ENCODE measurements around the gene RAB6B.

Gene RAB6B

GRCh38 chr3:133895208-133896001 is at the start of gene RAB6B:
RAB6B (minus strand) TSS chr3:133895882; CDS start chr3:133895466, 416 bp downstream.
- DNase-seq: no peak

- DNase-seq: no peak
These were observed 49.1 kb upstream of the RAB6B start for GRCh38 chr3:133944641-133945380.

GRCh38 chr3:133944181-133944580 is 48.5 kb upstream of the RAB6B start:
- no peak for DNase-seq

- no peak for DNase-seq
These were observed 48.0 kb upstream of the RAB6B start for GRCh38 chr3:133943639-133944141.

GRCh38 chr3:133943031-133943535 is 47.4 kb upstream of the RAB6B start:
- DNase-seq: no peak

GRCh38 chr3:133941415-133941821 is 45.7 kb upstream of the RAB6B start:
- DNase-seq: no peak

- no peak for DNase-seq
These were observed 44.9 kb upstream of the RAB6B start for GRCh38 chr3:133940536-133940935.

- DNase-seq: no peak
These were observed 43.8 kb upstream of the RAB6B start for GRCh38 chr3:133939463-133939835.

GRCh38 chr3:133938770-133939462 is 43.2 kb upstream of the RAB6B start:
- no peak for DNase-seq

GRCh38 chr3:133937756-133938601 is 42.3 kb upstream of the RAB6B start:
- no peak for DNase-seq

- no peak for DNase-seq
These were observed 41.5 kb upstream of the RAB6B start for GRCh38 chr3:133937061-133937686.

- no peak for DNase-seq
These were observed 40.4 kb upstream of the RAB6B start for GRCh38 chr3:133935843-133936769.

GRCh38 chr3:133934996-133935842 is 39.5 kb upstream of the RAB6B start:
- DNase-seq: no peak

GRCh38 chr3:133934073-133934970 is 38.6 kb upstream of the RAB6B start:
- no peak for DNase-seq

GRCh38 chr3:133933097-133934024 is 37.7 kb upstream of the RAB6B start:
- no peak for DNase-seq

GRCh38 chr3:133932009-133932408 is 36.3 kb upstream of the RAB6B start:
- DNase-seq: no peak

- no peak for DNase-seq
These were observed 35.4 kb upstream of the RAB6B start for GRCh38 chr3:133931084-133931483.
